ENCODE data around the gene DNAJC15. TPM values are rescaled to one million over a fixed set of nuclear protein-coding genes. Genes with fewer than 3 reads are reported as not detected.
A peak's percentile ranks its signal among the peaks of the same experiment; 100 is the strongest.

The DNAJC15 gene
- polyA plus RNA-seq, 3 donors from 2014 or later: 10.3 to 22.4 (median 22.3) TPM

- DNase-seq: no peak
- no peaks in the 10 kb centered on the region for H3K9me3 Mint-ChIP-seq
- peaks cover 0 to 2% (median 1%) of the 10 kb centered on the region in 3 donors for H3K27me3 Mint-ChIP-seq (ENCODE audit: low read depth in 3 of 3)
- no peaks in the 10 kb centered on the region for H3K36me3 Mint-ChIP-seq
- peaks cover 16 to 21% of the 10 kb centered on the region in 2 donors for H3K4me1 Mint-ChIP-seq
- H3K4me3 Mint-ChIP-seq: no peak overlapping the region
- peak overlapping the region in 1 of 6 donors; percentile 46 for H3K27ac Mint-ChIP-seq
Observed at GRCh38 chr13:43132257-43132656, 108.9 kb downstream of the DNAJC15 start.

- Mint-ChIP-seq H3K4me1 (peaks cover 10 to 15% of the 10 kb centered on the region in 2 donors), H3K4me3 (no peak overlapping the region), H3K27ac (no peak overlapping the region), H3K36me3 (no peaks in the 10 kb centered on the region), H3K27me3 (ENCODE audit: low read depth in 3 of 3) (peaks cover 0 to 2% (median 1%) of the 10 kb centered on the region in 3 donors), H3K9me3 (no peaks in the 10 kb centered on the region)
- no peak for DNase-seq
Observed at GRCh38 chr13:43132911-43133310, 109.5 kb downstream of the DNAJC15 start.

- DNase-seq: no peak
- Mint-ChIP-seq H3K9me3 (no peaks in the 10 kb centered on the region), H3K27ac (no peak overlapping the region), H3K4me3 (no peak overlapping the region), H3K36me3 (no peaks in the 10 kb centered on the region), H3K4me1 (peaks cover 2 to 6% of the 10 kb centered on the region in 2 donors), H3K27me3 (ENCODE audit: low read depth in 3 of 3) (peaks cover 0 to 2% (median 1%) of the 10 kb centered on the region in 3 donors)
Observed at GRCh38 chr13:43133792-43134191, 110.4 kb downstream of the DNAJC15 start.

- H3K36me3 Mint-ChIP-seq: no peaks in the 10 kb centered on the region
- no peak overlapping the region for H3K27ac Mint-ChIP-seq
- peaks cover 0 to 2% (median 1%) of the 10 kb centered on the region in 3 donors for H3K27me3 Mint-ChIP-seq (ENCODE audit: low read depth in 3 of 3)
- no peaks in the 10 kb centered on the region for H3K9me3 Mint-ChIP-seq
- no peaks in the 10 kb centered on the region for H3K4me1 Mint-ChIP-seq
- H3K4me3 Mint-ChIP-seq: no peak overlapping the region
- DNase-seq: no peak
Observed at GRCh38 chr13:43134868-43135267, 111.5 kb downstream of the DNAJC15 start.

GRCh38 chr13:43135516-43135915 is 112.1 kb downstream of the DNAJC15 start:
- H3K36me3 Mint-ChIP-seq: no peaks in the 10 kb centered on the region
- H3K9me3 Mint-ChIP-seq: no peaks in the 10 kb centered on the region
- no peak for DNase-seq
- no peak overlapping the region for H3K27ac Mint-ChIP-seq
- H3K4me1 Mint-ChIP-seq: no peaks in the 10 kb centered on the region
- peaks cover 0 to 2% (median 1%) of the 10 kb centered on the region in 3 donors for H3K27me3 Mint-ChIP-seq (ENCODE audit: low read depth in 3 of 3)
- no peak overlapping the region for H3K4me3 Mint-ChIP-seq

GRCh38 chr13:43136920-43137575 is 113.7 kb downstream of the DNAJC15 start:
- Mint-ChIP-seq H3K4me3 (no peak overlapping the region), H3K36me3 (no peaks in the 10 kb centered on the region), H3K27ac (no peak overlapping the region), H3K27me3 (ENCODE audit: low read depth in 3 of 3) (peaks cover 0 to 2% (median 1%) of the 10 kb centered on the region in 3 donors), H3K4me1 (no peaks in the 10 kb centered on the region), H3K9me3 (no peaks in the 10 kb centered on the region)
- no peak for DNase-seq

- Mint-ChIP-seq H3K4me1 (no peaks in the 10 kb centered on the region), H3K4me3 (no peak overlapping the region), H3K9me3 (no peaks in the 10 kb centered on the region), H3K36me3 (no peaks in the 10 kb centered on the region), H3K27ac (no peak overlapping the region), H3K27me3 (ENCODE audit: low read depth in 3 of 3) (no peaks in the 10 kb centered on the region)
- no peak for DNase-seq
Observed at GRCh38 chr13:43139211-43139610, 115.8 kb downstream of the DNAJC15 start.

- no peak overlapping the region for H3K27ac Mint-ChIP-seq
- H3K36me3 Mint-ChIP-seq: no peaks in the 10 kb centered on the region
- no peak for DNase-seq
- no peaks in the 10 kb centered on the region for H3K27me3 Mint-ChIP-seq (ENCODE audit: low read depth in 3 of 3)
- no peaks in the 10 kb centered on the region for H3K4me1 Mint-ChIP-seq
- no peaks in the 10 kb centered on the region for H3K9me3 Mint-ChIP-seq
- H3K4me3 Mint-ChIP-seq: no peak overlapping the region
Observed at GRCh38 chr13:43139921-43140320, 116.5 kb downstream of the DNAJC15 start.

GRCh38 chr13:43140985-43141384 is 117.6 kb downstream of the DNAJC15 start:
- DNase-seq: no peak
- H3K27me3 Mint-ChIP-seq (ENCODE audit: low read depth in 3 of 3): no peaks in the 10 kb centered on the region
- H3K36me3 Mint-ChIP-seq: no peaks in the 10 kb centered on the region
- no peak overlapping the region for H3K27ac Mint-ChIP-seq
- no peak overlapping the region for H3K4me3 Mint-ChIP-seq
- H3K4me1 Mint-ChIP-seq: no peaks in the 10 kb centered on the region
- no peaks in the 10 kb centered on the region for H3K9me3 Mint-ChIP-seq

GRCh38 chr13:43141685-43142084 is 118.3 kb downstream of the DNAJC15 start:
- H3K27me3 Mint-ChIP-seq (ENCODE audit: low read depth in 3 of 3): no peaks in the 10 kb centered on the region
- no peak overlapping the region for H3K4me3 Mint-ChIP-seq
- H3K9me3 Mint-ChIP-seq: no peaks in the 10 kb centered on the region
- H3K4me1 Mint-ChIP-seq: no peaks in the 10 kb centered on the region
- no peak overlapping the region for H3K27ac Mint-ChIP-seq
- H3K36me3 Mint-ChIP-seq: no peaks in the 10 kb centered on the region
- DNase-seq: no peak

- Mint-ChIP-seq H3K36me3 (no peaks in the 10 kb centered on the region), H3K4me3 (no peak overlapping the region), H3K4me1 (no peaks in the 10 kb centered on the region), H3K9me3 (no peaks in the 10 kb centered on the region), H3K27me3 (ENCODE audit: low read depth in 3 of 3) (no peaks in the 10 kb centered on the region), H3K27ac (no peak overlapping the region)
- DNase-seq: no peak
Observed at GRCh38 chr13:43143591-43143990, 120.2 kb downstream of the DNAJC15 start.

GRCh38 chr13:43145534-43146196 is 122.3 kb downstream of the DNAJC15 start:
- Mint-ChIP-seq H3K27ac (no peak overlapping the region), H3K9me3 (no peaks in the 10 kb centered on the region), H3K4me3 (no peak overlapping the region)

GRCh38 chr13:43146400-43146799 is 123.0 kb downstream of the DNAJC15 start:
- Mint-ChIP-seq H3K4me3 (no peak overlapping the region), H3K9me3 (no peaks in the 10 kb centered on the region), H3K4me1 (no peaks in the 10 kb centered on the region), H3K27me3 (ENCODE audit: low read depth in 3 of 3) (no peaks in the 10 kb centered on the region), H3K27ac (no peak overlapping the region), H3K36me3 (no peaks in the 10 kb centered on the region)
- no peak for DNase-seq

More at GRCh38 chr13:43145534-43146196, 122.3 kb downstream of the DNAJC15 start:
- Mint-ChIP-seq H3K4me1 (no peaks in the 10 kb centered on the region), H3K27me3 (ENCODE audit: low read depth in 3 of 3) (no peaks in the 10 kb centered on the region), H3K36me3 (no peaks in the 10 kb centered on the region)
- DNase-seq: no peak

GRCh38 chr13:43150369-43151207 is 127.2 kb downstream of the DNAJC15 start:
- H3K9me3 Mint-ChIP-seq: no peaks in the 10 kb centered on the region
- H3K4me1 Mint-ChIP-seq: no peaks in the 10 kb centered on the region
- no peak overlapping the region for H3K4me3 Mint-ChIP-seq
- DNase-seq: no peak
- H3K36me3 Mint-ChIP-seq: no peaks in the 10 kb centered on the region
- H3K27ac Mint-ChIP-seq: no peak overlapping the region
- peaks cover 0 to 6% (median 2%) of the 10 kb centered on the region in 3 donors for H3K27me3 Mint-ChIP-seq (ENCODE audit: low read depth in 3 of 3)
